ENCODE measurements around the gene MRPS18A. TPM values are rescaled to one million over a fixed set of nuclear protein-coding genes. Genes with fewer than 3 reads are reported as not detected.

MRPS18A gene
- total and polyA plus RNA-seq, 2 of the 13 experiments (the other 11 are each of a cell fraction or from before 2014, with no cell fraction given), result 87.8 to 89.1 TPM

GRCh38 chr6:43668151-43669028, 19.2 kb downstream of the MRPS18A start (continued):
- TF ChIP-seq CEBPG (CRISPR knock-in tag; IDR thresholded peaks at IDR 0.05) (peak; percentile 47), PAF1 (CRISPR knock-in tag; IDR thresholded peaks at IDR 0.05) (no peak; the same call in 1 of the 2 replicates), EP300 (IDR thresholded peaks at IDR 0.05; ENCODE audit: low read depth in 2 of 2, low read length in 2 of 2) (peak in 1 of 2 experiments; percentile 24; a peak in 1 of 4 replicates), EP300 (CRISPR knock-in tag; IDR thresholded peaks at IDR 0.05; ENCODE audit: borderline replicate concordance) (no peak), ZNF3 (CRISPR knock-in tag; IDR thresholded peaks at IDR 0.05) (no peak), TEAD3 (CRISPR knock-in tag; optimal IDR thresholded peaks at IDR 0.05; ENCODE audit: borderline replicate concordance) (peak; percentile 95), HMGXB4 (CRISPR knock-in tag; IDR thresholded peaks at IDR 0.05; ENCODE audit: borderline replicate concordance in 1 of 2, low read depth in 1 of 2) (peak; percentile 88), NKX3-1 (CRISPR knock-in tag; IDR thresholded peaks at IDR 0.05) (no peak), ZNF138 (CRISPR knock-in tag; IDR thresholded peaks at IDR 0.05; ENCODE audit: low read depth) (no peak), ZBTB42 (CRISPR knock-in tag; IDR thresholded peaks at IDR 0.05) (no peak), ISX (CRISPR knock-in tag; conservative IDR thresholded peaks at IDR 0.05) (no peak), TSC22D2 (CRISPR knock-in tag; IDR thresholded peaks at IDR 0.05; ENCODE audit: borderline replicate concordance) (peak; percentile 10; the same call in 1 of the 2 replicates), IRF1 (CRISPR knock-in tag; IDR thresholded peaks at IDR 0.05; ENCODE audit: low read depth) (0 out of 2 replicates have a peak, but pooled peaks have one; percentile 63), ETS1 (CRISPR knock-in tag; IDR thresholded peaks at IDR 0.05) (no peak), MATR3 (CRISPR knock-in tag; IDR thresholded peaks at IDR 0.05) (no peak), HOXA3 (CRISPR knock-in tag; IDR thresholded peaks at IDR 0.05) (peak; percentile 65; the same call in 1 of the 2 replicates), ZNF577 (CRISPR knock-in tag; IDR thresholded peaks at IDR 0.05; ENCODE audit: borderline replicate concordance, low read depth) (no peak)
- TF ChIP-seq, protein P1, sequence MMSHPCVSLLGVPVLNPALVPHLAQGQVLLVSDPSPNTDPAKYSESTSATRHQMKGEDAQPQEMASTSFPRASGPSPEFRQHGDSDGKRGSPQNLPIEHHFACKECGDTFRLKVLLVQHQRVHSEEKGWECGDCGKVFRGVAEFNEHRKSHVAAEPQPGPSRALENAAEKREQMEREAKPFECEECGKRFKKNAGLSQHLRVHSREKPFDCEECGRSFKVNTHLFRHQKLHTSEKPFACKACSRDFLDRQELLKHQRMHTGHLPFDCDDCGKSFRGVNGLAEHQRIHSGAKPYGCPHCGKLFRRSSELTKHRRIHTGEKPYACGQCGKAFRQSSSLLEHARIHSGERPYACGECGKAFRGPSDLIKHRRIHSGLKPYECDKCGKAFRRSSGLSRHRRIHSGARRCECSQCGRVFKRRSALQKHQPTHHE (CRISPR knock-in tag; IDR thresholded peaks at IDR 0.05; ENCODE audit: borderline replicate concordance), result peak; percentile 39; the same call in 1 of the 2 replicates
- TF ChIP-seq, protein P2, sequence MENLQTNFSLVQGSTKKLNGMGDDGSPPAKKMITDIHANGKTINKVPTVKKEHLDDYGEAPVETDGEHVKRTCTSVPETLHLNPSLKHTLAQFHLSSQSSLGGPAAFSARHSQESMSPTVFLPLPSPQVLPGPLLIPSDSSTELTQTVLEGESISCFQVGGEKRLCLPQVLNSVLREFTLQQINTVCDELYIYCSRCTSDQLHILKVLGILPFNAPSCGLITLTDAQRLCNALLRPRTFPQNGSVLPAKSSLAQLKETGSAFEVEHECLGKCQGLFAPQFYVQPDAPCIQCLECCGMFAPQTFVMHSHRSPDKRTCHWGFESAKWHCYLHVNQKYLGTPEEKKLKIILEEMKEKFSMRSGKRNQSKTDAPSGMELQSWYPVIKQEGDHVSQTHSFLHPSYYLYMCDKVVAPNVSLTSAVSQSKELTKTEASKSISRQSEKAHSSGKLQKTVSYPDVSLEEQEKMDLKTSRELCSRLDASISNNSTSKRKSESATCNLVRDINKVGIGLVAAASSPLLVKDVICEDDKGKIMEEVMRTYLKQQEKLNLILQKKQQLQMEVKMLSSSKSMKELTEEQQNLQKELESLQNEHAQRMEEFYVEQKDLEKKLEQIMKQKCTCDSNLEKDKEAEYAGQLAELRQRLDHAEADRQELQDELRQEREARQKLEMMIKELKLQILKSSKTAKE (CRISPR knock-in tag; IDR thresholded peaks at IDR 0.05; ENCODE audit: borderline replicate concordance), result no peak; the same call in 1 of the 2 replicates
- TF ChIP-seq, protein P3, sequence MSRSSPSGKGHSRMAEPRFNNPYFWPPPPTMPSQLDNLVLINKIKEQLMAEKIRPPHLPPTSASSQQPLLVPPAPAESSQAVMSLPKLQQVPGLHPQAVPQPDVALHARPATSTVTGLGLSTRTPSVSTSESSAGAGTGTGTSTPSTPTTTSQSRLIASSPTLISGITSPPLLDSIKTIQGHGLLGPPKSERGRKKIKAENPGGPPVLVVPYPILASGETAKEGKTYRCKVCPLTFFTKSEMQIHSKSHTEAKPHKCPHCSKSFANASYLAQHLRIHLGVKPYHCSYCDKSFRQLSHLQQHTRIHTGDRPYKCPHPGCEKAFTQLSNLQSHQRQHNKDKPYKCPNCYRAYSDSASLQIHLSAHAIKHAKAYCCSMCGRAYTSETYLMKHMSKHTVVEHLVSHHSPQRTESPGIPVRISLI (CRISPR knock-in tag; IDR thresholded peaks at IDR 0.05; ENCODE audit: borderline replicate concordance), result peak; percentile 78; the same call in 1 of the 2 replicates

All from HepG2 (cell line).